Glutamatergic neuron (in vitro differentiated cells): ENCODE measurements around the gene GFRA4. TPM values are rescaled to one million over a fixed set of nuclear protein-coding genes. Genes with fewer than 3 reads are reported as not detected.

Source experiments
- DNase-seq: peaks from one replicate; pipeline ENCODE4 v3.0.0; 2022
- H3K27ac Mint-ChIP-seq: one replicate; pipeline ENCODE4 v1.8.0; 2020; ENCODE audit warnings: mild to moderate bottlenecking, mixed read lengths, inconsistent platforms; ENCODE audit not compliant: unreplicated experiment
- H3K27me3 Mint-ChIP-seq: one replicate; pipeline ENCODE4 v1.8.0; 2020; ENCODE audit warnings: mild to moderate bottlenecking, moderate library complexity, mixed read lengths, inconsistent platforms; ENCODE audit not compliant: unreplicated experiment
- H3K36me3 Mint-ChIP-seq: one replicate; pipeline ENCODE4 v1.8.0; 2020; ENCODE audit warnings: mild to moderate bottlenecking, mixed read lengths, inconsistent platforms; ENCODE audit not compliant: unreplicated experiment
- H3K4me1 Mint-ChIP-seq: one replicate; pipeline ENCODE4 v1.8.0; 2020; ENCODE audit warnings: mild to moderate bottlenecking, low read depth, mixed read lengths, inconsistent platforms; ENCODE audit not compliant: unreplicated experiment
- H3K4me3 Mint-ChIP-seq: one replicate; pipeline ENCODE4 v1.8.0; 2020; ENCODE audit warnings: mild to moderate bottlenecking, mixed read lengths, inconsistent platforms; ENCODE audit not compliant: unreplicated experiment
- H3K9me3 Mint-ChIP-seq: one replicate; pipeline ENCODE4 v1.8.0; 2020; ENCODE audit warnings: mild to moderate bottlenecking, moderate library complexity, mixed read lengths, inconsistent platforms; ENCODE audit not compliant: unreplicated experiment
- CTCF ChIP-seq: fragments of 200-600 bp; sonication (generic); IDR thresholded peaks from one replicate; pipeline ENCODE4 v1.5.0; 2021; ENCODE audit not compliant: partially characterized antibody, unreplicated experiment
- total RNA-seq: library from RNA; stranded (reverse); fragmentation: NEBNext Ultra II Directional; extraction: Animal tissue kit (Norgen Biotek cat#: 25700); gene quantifications from one replicate; pipeline ENCODE4 v1.2.1, GENCODE V29; 2021; ENCODE audit not compliant: unreplicated experiment

The GFRA4 gene
- total RNA-seq, 1 donor from 2014 or later = not detected

DNA sequence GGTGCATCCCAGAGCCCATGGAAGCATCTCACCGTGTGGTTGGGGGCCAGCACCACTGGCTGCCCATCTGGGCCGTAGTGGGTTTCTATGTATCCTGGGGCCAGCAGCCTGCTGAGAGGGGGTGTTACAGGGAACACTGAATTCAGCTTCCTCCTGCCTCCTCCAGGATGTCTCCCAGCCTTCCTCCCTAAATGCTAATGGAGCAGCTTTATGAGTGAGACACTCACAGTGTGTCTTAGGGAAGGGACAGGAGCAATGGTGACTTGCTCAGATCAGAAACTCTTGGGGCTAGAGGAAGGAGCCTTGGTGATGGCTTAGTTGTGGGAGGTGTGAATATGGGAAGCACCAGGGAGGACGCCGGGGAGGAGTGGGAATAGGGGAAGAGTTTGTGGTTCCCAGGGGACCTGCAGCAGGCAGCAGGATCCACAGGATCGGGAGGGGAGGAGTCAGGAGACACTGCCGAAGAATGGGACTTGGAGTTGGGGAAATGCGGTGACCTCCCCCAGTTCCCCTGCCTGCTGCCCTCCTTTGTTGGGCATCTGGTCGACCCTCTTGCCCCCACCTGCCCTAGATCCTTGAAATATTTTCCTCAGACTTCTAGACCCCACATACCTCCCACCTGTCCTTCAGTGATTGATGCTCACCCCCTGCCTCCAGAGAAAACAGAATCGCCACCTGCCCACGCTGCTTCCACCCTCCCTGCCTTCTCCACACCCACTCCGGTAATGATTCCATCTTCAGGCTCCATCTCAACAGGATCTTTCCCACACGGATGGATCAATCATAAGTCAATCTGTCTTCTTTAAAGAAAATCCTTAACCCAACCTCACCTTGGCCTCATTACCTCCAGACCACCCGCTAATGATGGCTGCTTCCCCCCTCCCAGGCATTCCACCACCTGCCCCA lies 12.0 kb upstream of the GFRA4 start:
- no peak for DNase-seq
- no peak for TF ChIP-seq CTCF
- Mint-ChIP-seq H3K9me3 (peaks cover 4% of the 10 kb centered on the region), H3K27ac (no peak overlapping the region), H3K27me3 (peaks cover 26% of the 10 kb centered on the region), H3K4me1 (peaks cover 6% of the 10 kb centered on the region), H3K36me3 (no peaks in the 10 kb centered on the region), H3K4me3 (peak overlapping the region; percentile 13)

- Mint-ChIP-seq H3K9me3 (peaks cover 2% of the 10 kb centered on the region), H3K27me3 (peaks cover 27% of the 10 kb centered on the region), H3K36me3 (no peaks in the 10 kb centered on the region), H3K4me3 (no peak overlapping the region), H3K27ac (no peak overlapping the region), H3K4me1 (peaks cover 4% of the 10 kb centered on the region)
- no peak for DNase-seq
- no peak for TF ChIP-seq CTCF
Observed at GRCh38 chr20:3674447-3674846, 11.2 kb upstream of the GFRA4 start.

DNA sequence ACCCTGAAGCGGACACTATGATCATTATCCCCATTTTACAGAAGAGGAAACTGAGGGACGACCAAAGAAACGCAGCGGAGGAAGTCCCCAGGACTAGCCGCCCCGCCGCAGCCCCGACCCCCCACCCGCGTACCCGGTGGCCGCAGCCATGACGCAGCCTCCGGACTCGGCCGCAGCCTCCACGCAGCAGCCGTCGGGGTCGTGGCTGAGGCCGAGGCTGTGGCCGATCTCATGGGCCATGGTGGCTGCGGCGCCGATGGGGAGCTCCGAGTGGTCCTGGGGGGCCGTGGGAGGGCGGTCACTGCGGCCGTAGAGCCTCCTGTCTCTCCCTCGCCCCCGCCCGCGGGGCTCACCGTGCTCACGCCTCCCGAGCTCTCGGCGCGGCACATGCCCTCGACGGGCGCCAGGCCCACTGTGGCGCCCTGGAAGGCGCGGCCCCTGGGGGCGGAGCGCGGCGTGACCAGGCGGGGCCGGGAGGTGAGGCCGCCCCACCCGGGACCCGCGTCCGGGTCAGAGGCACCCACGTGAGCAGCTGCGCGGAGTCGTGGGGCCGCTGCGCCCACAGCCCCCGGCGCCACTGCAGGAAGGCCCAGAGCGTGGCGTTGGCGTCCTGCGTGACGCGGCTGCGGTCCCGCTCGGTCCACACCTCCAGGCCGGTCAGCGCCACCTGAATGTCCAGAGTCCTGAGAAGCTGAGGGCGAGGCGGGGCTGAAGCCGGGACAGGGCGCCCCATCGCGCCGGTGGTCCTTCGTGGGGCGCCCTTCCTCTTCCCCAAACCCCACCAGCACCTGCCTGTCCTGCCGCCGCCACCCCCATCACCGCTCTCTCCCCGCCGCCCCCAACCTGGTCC lies 10.2 kb upstream of the GFRA4 start:
- TF ChIP-seq CTCF = no peak
- H3K27me3 Mint-ChIP-seq = peaks cover 24% of the 10 kb centered on the region
- peak overlapping the region; percentile 68 for H3K4me3 Mint-ChIP-seq
- no peak overlapping the region for H3K27ac Mint-ChIP-seq
- no peak for DNase-seq
- peaks cover 6% of the 10 kb centered on the region for H3K4me1 Mint-ChIP-seq
- no peaks in the 10 kb centered on the region for H3K36me3 Mint-ChIP-seq
- peaks cover 2% of the 10 kb centered on the region for H3K9me3 Mint-ChIP-seq

DNA sequence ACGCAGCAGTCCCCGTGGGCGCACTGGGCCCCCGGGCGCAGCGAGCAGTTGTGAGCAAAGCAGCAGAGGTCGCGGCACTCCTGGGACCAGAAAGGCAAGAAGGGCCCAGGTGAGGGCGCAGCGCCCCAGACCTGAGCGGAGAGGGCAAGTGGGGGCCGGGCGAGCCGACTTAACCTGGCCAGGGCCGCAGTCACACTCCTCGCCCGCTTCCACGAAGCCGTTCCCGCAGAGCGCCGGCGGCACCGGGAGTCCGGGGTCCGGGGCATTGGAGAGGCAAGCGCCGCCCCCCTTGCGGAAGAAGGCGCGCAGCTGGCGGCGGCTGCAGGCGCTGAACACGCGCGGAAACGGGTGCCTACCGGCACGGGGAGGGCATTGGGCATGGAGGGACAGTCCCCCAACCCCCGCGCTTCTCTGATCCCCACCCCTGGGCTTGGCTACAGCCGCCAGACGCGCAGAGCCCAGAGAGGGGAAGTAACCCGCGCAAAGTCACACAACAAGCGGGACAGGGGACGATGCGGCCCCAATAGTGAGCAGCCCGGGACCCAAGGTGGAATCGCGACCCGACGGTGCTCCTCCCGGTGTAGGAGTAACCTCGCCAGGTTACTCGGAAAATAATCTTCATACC lies 9.5 kb upstream of the GFRA4 start:
- TF ChIP-seq CTCF = no peak
- Mint-ChIP-seq H3K27me3 (peaks cover 24% of the 10 kb centered on the region), H3K27ac (no peak overlapping the region), H3K4me1 (peaks cover 6% of the 10 kb centered on the region), H3K4me3 (peak overlapping the region; percentile 68), H3K36me3 (no peaks in the 10 kb centered on the region), H3K9me3 (peaks cover 2% of the 10 kb centered on the region)
- no peak for DNase-seq
